Skin epidermis (tissue), 12 donors: ENCODE results near the gene B3GLCT.

Experiments
- H3K27ac ChIP-seq, 21 experiments: fragments of 200-600 bp; sonication (generic) in 11 of 21; one replicate each; pipeline ENCODE4 v1.5.0; 2020; ENCODE audit warnings: mild to moderate bottlenecking in 3 of 21, inconsistent platforms in 2 of 21, moderate library complexity in 2 of 21
- H3K4me3 ChIP-seq, 7 experiments: fragments of 200-600 bp; sonication (generic) in 2 of 7; one replicate each; pipeline ENCODE4 v1.5.0; 2020; ENCODE audit warnings: inconsistent platforms in 2 of 7, mild to moderate bottlenecking in 2 of 7, moderate library complexity in 1 of 7

Gene B3GLCT

DNA sequence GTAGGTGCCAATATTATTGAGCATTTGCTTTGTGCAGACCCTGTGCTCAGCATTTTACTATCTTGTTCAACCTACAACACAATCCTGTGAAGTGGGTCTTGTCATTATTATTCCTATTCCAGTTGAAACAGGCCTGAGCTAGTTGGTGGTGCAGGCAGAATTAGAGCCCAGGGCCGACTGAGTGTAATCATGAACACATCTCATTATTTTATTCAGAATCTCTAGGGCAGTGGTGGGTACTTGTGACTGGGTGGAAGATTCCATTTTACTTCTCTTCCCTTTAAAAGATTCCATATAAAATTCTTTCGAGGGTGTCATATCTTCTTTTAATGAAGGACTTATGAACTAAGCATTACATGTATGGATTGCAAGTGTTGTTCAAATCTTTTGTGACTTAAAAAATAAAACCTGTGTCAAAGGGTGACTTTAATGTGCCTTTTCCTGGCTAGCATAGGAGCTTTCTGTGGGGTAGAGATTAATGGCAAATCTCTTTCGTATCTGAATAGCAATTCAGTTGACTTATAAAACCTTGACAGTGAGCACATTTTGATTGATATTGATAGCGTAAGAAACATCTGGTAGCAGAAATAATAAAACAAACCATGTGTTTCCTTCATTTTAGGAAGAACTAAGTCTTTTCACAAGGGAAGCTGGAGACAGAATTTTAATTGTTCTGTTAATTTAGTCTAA lies 20.3 kb downstream of the B3GLCT start:
- Histone ChIP-seq H3K27ac (no peak overlapping the region), H3K4me3 (no peak overlapping the region)

DNA sequence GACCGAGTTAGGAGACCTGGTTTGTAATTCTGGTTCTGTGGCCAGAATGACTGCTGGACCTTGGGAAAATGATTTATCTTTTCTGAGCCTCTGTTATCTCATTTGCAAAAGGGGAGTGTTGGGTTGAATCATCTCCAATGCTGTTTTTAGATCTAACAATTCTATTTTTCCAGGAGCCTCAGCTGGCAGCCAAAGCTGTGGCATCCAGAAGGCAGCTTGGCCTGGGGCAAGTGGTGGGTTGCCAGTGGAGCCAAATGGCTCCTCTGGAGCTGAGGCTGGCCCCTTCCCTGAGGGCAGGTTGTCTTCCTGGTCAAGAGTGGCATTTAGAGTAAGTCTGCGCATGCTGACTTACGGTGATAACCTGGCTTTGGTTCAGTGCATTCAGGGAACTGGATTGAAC lies 21.3 kb downstream of the B3GLCT start:
- Histone ChIP-seq H3K27ac (no peak overlapping the region), H3K4me3 (no peak overlapping the region)

- Histone ChIP-seq H3K4me3 (no peak overlapping the region), H3K27ac (no peak overlapping the region)
These were observed 23.4 kb downstream of the B3GLCT start for GRCh38 chr13:31223215-31223614.

- H3K4me3 ChIP-seq, result no peak overlapping the region
These were observed 23.9 kb downstream of the B3GLCT start for GRCh38 chr13:31223640-31224039.

DNA sequence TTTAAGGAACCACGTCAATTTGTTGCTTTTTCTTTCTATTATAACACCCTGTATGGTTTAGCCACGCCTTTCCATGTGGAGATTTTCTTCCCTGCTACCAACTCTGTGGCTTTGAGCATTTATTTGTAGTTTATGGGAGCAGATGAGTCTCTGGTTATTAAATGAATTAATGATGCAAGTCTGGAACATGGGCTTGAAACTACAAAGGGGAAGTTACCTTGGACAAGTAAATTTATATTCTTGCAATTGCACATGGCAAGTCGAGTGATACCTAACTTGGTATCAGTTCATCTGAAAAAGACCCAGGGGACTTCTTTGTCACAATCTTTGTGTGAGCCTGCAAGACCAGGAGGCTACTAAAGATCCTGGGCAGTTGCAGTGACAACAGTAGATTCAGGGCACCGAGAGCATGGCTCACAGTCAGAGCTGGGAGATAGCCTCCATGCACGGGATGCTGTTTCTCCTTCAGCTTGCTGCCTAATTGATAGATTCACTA lies 24.4 kb downstream of the B3GLCT start:
- no peak overlapping the region for H3K27ac ChIP-seq

More at GRCh38 chr13:31223640-31224039, 23.9 kb downstream of the B3GLCT start:
- no peak overlapping the region for H3K27ac ChIP-seq

DNA sequence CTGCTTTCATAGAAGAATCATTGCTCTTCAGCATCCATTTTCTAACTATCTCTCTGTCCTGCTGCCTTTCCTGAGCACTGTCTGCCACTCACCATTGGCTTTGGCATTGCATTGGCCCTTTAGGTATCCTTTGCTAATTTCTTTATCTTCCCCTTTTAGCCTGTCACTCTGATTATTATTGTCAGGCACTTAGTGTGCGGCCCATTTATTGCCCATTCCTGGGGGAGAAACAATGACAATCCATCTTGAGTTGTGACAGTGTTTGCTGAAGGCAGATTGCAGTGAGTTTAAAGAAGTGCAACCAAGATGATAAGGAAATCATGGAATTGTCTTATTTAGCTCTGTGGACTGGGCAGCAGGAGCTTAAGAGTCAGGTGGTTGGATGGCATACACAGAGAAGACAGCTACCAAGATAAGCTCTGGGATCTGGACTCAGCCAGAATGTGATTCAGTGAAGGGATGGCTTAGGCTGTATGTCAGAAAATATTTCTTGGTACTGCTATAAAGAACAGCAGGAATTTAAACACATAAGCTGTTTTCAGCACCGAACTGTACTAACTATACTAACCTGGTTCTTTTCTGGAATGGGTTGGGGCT lies 25.3 kb downstream of the B3GLCT start:
- no peak overlapping the region for H3K4me3 ChIP-seq
- H3K27ac ChIP-seq, result no peak overlapping the region

More for the DNA sequence above, 24.4 kb downstream of the B3GLCT start:
- no peak overlapping the region for H3K4me3 ChIP-seq

GRCh38 chr13:31225998-31226675 lies 26.4 kb downstream of the B3GLCT start:
- H3K4me3 ChIP-seq, result no peak overlapping the region

GRCh38 chr13:31227063-31227462 lies 27.3 kb downstream of the B3GLCT start:
- no peak overlapping the region for H3K27ac ChIP-seq

More at GRCh38 chr13:31225998-31226675, 26.4 kb downstream of the B3GLCT start:
- H3K27ac ChIP-seq, result no peak overlapping the region

GRCh38 chr13:31227870-31228269 lies 28.1 kb downstream of the B3GLCT start:
- Histone ChIP-seq H3K27ac (no peak overlapping the region), H3K4me3 (no peak overlapping the region)

More at GRCh38 chr13:31227063-31227462, 27.3 kb downstream of the B3GLCT start:
- no peak overlapping the region for H3K4me3 ChIP-seq

DNA sequence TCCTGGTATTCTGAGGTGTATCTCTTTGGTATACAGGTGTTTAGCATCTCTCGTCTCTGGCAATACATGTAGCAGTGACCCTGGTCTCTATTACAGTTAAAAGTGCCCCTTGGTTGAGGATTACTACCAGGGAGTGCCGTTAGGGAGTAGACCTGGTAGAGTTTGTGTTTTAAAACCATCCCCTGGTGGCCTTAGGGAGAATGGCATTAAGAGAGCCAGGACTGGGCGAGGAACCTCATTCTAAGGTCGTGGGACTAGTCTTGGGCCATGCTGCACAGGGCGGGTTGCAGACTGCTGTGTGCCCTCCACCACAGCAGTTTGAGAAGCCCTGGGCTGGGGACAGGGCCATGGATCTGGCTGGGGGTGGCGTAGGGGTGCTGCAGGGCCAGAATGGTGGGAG lies 35.0 kb downstream of the B3GLCT start:
- Histone ChIP-seq H3K27ac (no peak overlapping the region), H3K4me3 (no peak overlapping the region)

GRCh38 chr13:31236211-31236786 lies 36.5 kb downstream of the B3GLCT start:
- no peak overlapping the region for H3K4me3 ChIP-seq
- no peak overlapping the region for H3K27ac ChIP-seq

GRCh38 chr13:31240921-31241320 lies 41.1 kb downstream of the B3GLCT start:
- Histone ChIP-seq H3K27ac (no peak overlapping the region), H3K4me3 (no peak overlapping the region)

DNA sequence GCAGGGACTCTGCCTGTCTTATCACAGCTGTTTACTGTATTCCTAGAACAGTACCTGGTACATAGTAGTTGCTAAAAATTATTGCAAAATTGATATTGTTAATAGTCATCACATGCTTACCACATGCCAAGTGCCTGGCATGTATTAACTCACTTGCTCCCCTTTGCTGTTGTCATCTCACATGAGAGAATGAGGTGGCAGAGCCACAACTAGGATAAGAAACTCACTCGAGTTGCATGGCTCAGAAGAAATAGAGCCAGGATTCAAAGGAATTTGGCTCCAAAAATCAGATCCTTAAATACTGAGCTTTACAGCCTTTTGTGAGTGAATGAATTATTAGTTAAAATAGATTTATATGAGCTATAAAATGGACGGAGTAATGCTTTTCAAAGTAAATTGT lies 42.6 kb downstream of the B3GLCT start:
- Histone ChIP-seq H3K27ac (no peak overlapping the region), H3K4me3 (no peak overlapping the region)

DNA sequence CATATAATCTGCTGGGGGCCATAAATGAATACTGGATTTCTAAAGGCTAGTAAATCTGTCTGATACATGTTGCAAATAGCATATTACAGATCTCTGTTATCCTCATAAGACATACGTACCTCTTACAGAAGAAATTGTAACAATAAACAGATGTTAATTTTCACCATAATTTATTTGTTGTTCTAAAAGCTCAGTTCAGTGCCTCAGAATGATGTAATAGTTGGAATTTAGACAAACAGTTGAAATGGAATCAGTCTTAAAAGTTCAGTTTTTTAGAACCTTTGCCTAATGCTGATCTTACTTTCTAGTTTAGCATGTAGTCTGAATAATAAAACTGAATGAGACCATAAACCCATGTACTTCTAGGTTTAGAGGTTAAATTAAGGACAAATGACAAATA lies 43.1 kb downstream of the B3GLCT start:
- H3K4me3 ChIP-seq, result no peak overlapping the region
- no peak overlapping the region for H3K27ac ChIP-seq

GRCh38 chr13:31245598-31246373 lies 46.0 kb downstream of the B3GLCT start:
- Histone ChIP-seq H3K4me3 (no peak overlapping the region), H3K27ac (no peak overlapping the region)

DNA sequence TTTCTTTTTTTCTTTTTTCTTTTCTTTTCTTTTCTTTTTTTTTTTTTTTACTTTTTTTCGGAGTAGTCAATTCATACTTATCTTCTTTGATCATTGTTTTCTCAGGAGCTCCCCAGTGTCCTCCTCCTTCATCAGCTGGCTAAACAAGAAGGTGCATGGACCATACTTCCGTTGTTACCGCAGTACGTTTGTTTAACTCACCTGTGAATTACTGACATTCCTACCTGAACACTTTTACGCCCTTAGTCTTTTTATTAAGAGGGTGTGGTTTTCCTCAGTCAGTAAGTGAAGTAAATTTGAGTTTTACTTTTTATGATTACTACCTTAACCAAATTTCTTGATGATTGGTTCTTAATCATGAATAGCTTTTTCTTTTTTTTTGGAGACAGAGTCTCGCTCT lies 47.1 kb downstream of the B3GLCT start:
- Histone ChIP-seq H3K4me3 (no peak overlapping the region), H3K27ac (no peak overlapping the region)

DNA sequence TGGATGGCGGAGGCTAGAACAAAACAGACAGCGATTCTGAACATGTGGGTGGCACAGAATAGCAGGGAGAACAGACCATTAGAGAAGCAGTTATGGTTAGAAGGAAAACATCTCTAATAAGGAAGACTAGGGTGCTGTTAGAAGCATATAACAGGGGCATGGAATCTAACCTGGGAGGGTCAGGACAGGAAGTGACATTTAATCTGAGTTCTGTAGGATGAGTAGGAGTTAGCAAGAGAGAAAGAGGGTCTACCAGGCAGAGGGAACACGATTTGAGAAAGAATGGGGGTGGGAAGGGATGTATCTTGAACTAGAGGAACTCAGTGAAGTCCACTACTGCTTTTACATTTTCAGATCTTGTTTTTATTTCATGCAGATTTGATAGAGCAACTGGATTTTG lies 48.6 kb downstream of the B3GLCT start:
- no peak overlapping the region for H3K4me3 ChIP-seq
- H3K27ac ChIP-seq, result no peak overlapping the region

DNA sequence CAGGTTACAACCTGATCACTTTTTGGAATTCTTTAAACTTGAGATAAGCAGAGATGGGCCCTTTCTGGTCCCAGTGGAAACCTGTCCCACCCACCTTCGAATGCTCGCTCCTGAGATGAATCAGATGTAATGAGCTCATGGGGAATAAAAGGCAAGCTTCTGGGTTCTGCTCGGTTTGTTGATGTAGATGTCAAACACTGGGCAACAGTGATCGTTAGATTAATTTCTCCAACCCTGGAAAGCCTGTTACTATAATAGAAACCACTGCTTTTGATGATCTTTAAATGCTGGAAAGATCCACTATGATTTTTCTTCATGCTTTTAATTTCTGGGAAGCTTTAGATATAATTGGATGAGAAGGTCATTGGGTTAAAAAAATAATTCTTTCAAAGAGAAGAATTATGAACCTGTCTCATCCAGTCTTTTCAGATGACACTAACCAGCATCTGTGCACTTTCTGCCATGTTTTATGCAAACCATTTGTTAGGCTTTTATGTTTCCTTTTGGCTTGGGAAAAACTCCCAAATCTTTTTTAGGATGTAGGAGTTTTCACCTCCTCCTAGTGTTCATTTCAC lies 49.3 kb downstream of the B3GLCT start:
- no peak overlapping the region for H3K4me3 ChIP-seq
- no peak overlapping the region for H3K27ac ChIP-seq

- H3K27ac ChIP-seq, result no peak overlapping the region
- H3K4me3 ChIP-seq, result no peak overlapping the region
These were observed 50.7 kb downstream of the B3GLCT start for GRCh38 chr13:31250435-31250834.
